Measurements from ENCODE around the gene PCDH15. TPM values are rescaled to one million over a fixed set of nuclear protein-coding genes. Genes with fewer than 3 reads are reported as not detected.

PCDH15 gene
- total RNA-seq, 1 donor from 2014 or later = not detected

DNA sequence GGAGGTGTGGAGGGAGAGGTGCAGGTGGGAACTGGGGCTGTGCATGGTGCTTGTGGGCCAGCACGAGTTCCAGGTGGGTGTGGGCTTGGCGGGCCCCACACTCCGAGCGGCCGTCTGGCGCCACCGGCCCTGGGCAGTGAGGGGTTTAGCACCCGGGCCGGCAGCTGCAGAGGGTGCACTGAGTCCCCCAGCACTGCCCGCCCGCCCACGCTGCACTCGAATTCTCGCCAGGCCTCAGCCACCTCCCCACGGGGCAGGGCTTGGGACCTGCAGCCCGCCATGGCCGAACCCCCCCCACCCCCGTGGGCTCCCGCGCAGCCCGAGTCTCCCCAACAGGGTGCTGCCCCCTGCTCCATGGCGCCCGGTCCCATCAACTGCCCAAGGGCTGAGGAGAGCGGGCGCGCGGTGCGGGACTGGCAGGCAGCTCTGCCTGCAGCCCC, 810.2 kb downstream of the PCDH15 start:
- no peaks in the 10 kb centered on the region for H3K27me3 Mint-ChIP-seq (ENCODE audit: low read depth, unreplicated experiment)
- no peak for FAIRE-seq
- Histone ChIP-seq H3K27me3 (ENCODE audit: insufficient read depth, low read length) (no peaks in the 10 kb centered on the region), H3K36me3 (ENCODE audit: insufficient read depth, low read length) (no peaks in the 10 kb centered on the region), H3K4me1 (ENCODE audit: insufficient read depth, low read length) (no peaks in the 10 kb centered on the region), H3K79me2 (ENCODE audit: insufficient read depth, low read length) (no peaks in the 10 kb centered on the region), H3K9me3 (ENCODE audit: insufficient read depth, low read depth, low read length) (no peaks in the 10 kb centered on the region), H3K9ac (ENCODE audit: low read length) (no peak overlapping the region), H3K4me3 (ENCODE audit: insufficient read depth, low read depth, low read length) (no peak overlapping the region), H3K27ac (ENCODE audit: low read depth, low read length) (no peak overlapping the region), H3K4me2 (ENCODE audit: low read length) (no peak overlapping the region), H2AFZ (ENCODE audit: low read depth, low read length) (no peak overlapping the region), H4K20me1 (ENCODE audit: insufficient read depth, low read length) (no peaks in the 10 kb centered on the region)
- H3K36me3 Mint-ChIP-seq (ENCODE audit: low read depth, unreplicated experiment) = no peaks in the 10 kb centered on the region
- peaks cover 5% of the 10 kb centered on the region for H3K9me3 Mint-ChIP-seq (ENCODE audit: unreplicated experiment)
- H3K4me1 Mint-ChIP-seq (ENCODE audit: low read depth, unreplicated experiment) = no peaks in the 10 kb centered on the region
- DNase-seq (ENCODE audit: low read depth) = no peak
- no peak overlapping the region for H3K4me3 Mint-ChIP-seq (ENCODE audit: unreplicated experiment)
- TF ChIP-seq EZH2 (IDR thresholded peaks at IDR 0.05; ENCODE audit: insufficient read depth, low read length) (no peak), CTCF (IDR thresholded peaks at IDR 0.05; ENCODE audit: insufficient read depth, low read depth, low read length) (no peak)
- no peak overlapping the region for H3K27ac Mint-ChIP-seq (ENCODE audit: unreplicated experiment)

- Histone ChIP-seq H3K4me1 (ENCODE audit: insufficient read depth, low read length) (no peaks in the 10 kb centered on the region), H3K4me3 (ENCODE audit: insufficient read depth, low read depth, low read length) (no peak overlapping the region), H3K36me3 (ENCODE audit: insufficient read depth, low read length) (no peaks in the 10 kb centered on the region), H3K27me3 (ENCODE audit: insufficient read depth, low read length) (no peaks in the 10 kb centered on the region), H4K20me1 (ENCODE audit: insufficient read depth, low read length) (no peaks in the 10 kb centered on the region), H3K9ac (ENCODE audit: low read length) (no peak overlapping the region), H3K9me3 (ENCODE audit: insufficient read depth, low read depth, low read length) (no peaks in the 10 kb centered on the region), H3K4me2 (ENCODE audit: low read length) (no peak overlapping the region), H3K79me2 (ENCODE audit: insufficient read depth, low read length) (no peaks in the 10 kb centered on the region), H3K27ac (ENCODE audit: low read depth, low read length) (no peak overlapping the region), H2AFZ (ENCODE audit: low read depth, low read length) (no peak overlapping the region)
- FAIRE-seq (no peak), DNase-seq (ENCODE audit: low read depth) (no peak)
- Mint-ChIP-seq H3K27ac (ENCODE audit: unreplicated experiment) (no peak overlapping the region), H3K4me3 (ENCODE audit: unreplicated experiment) (no peak overlapping the region), H3K27me3 (ENCODE audit: low read depth, unreplicated experiment) (no peaks in the 10 kb centered on the region), H3K36me3 (ENCODE audit: low read depth, unreplicated experiment) (no peaks in the 10 kb centered on the region), H3K4me1 (ENCODE audit: low read depth, unreplicated experiment) (no peaks in the 10 kb centered on the region), H3K9me3 (ENCODE audit: unreplicated experiment) (no peaks in the 10 kb centered on the region)
- TF ChIP-seq CTCF (IDR thresholded peaks at IDR 0.05; ENCODE audit: insufficient read depth, low read depth, low read length) (no peak), EZH2 (IDR thresholded peaks at IDR 0.05; ENCODE audit: insufficient read depth, low read length) (no peak)
Measured at GRCh38 chr10:53983431-53983830, 817.6 kb downstream of the PCDH15 start.

- H3K9ac ChIP-seq (ENCODE audit: low read length) = no peak overlapping the region
- H3K4me1 ChIP-seq (ENCODE audit: insufficient read depth, low read length) = no peaks in the 10 kb centered on the region
- DNase-seq (ENCODE audit: low read depth) = no peak
- Mint-ChIP-seq H3K27me3 (ENCODE audit: low read depth, unreplicated experiment) (no peaks in the 10 kb centered on the region), H3K27ac (ENCODE audit: unreplicated experiment) (no peak overlapping the region), H3K36me3 (ENCODE audit: low read depth, unreplicated experiment) (no peaks in the 10 kb centered on the region), H3K9me3 (ENCODE audit: unreplicated experiment) (no peaks in the 10 kb centered on the region), H3K4me3 (ENCODE audit: unreplicated experiment) (no peak overlapping the region), H3K4me1 (ENCODE audit: low read depth, unreplicated experiment) (no peaks in the 10 kb centered on the region)
- no peaks in the 10 kb centered on the region for H3K79me2 ChIP-seq (ENCODE audit: insufficient read depth, low read length)
- FAIRE-seq = no peak
- H3K4me2 ChIP-seq (ENCODE audit: low read length) = no peak overlapping the region
- no peak overlapping the region for H3K27ac ChIP-seq (ENCODE audit: low read depth, low read length)
- H2AFZ ChIP-seq (ENCODE audit: low read depth, low read length) = no peak overlapping the region
- H4K20me1 ChIP-seq (ENCODE audit: insufficient read depth, low read length) = no peaks in the 10 kb centered on the region
- no peaks in the 10 kb centered on the region for H3K36me3 ChIP-seq (ENCODE audit: insufficient read depth, low read length)
- no peaks in the 10 kb centered on the region for H3K27me3 ChIP-seq (ENCODE audit: insufficient read depth, low read length)
- TF ChIP-seq EZH2 (IDR thresholded peaks at IDR 0.05; ENCODE audit: insufficient read depth, low read length) (no peak), CTCF (IDR thresholded peaks at IDR 0.05; ENCODE audit: insufficient read depth, low read depth, low read length) (no peak)
- no peak overlapping the region for H3K4me3 ChIP-seq (ENCODE audit: insufficient read depth, low read depth, low read length)
- H3K9me3 ChIP-seq (ENCODE audit: insufficient read depth, low read depth, low read length) = no peaks in the 10 kb centered on the region
Measured at GRCh38 chr10:53980210-53980609, 820.8 kb downstream of the PCDH15 start.
